HFF-Myc (cell line): ENCODE measurements around the gene CRISP2.

ENCODE experiments used
- DNase-seq: peaks from one replicate; pipeline ENCODE4 v3.0.0-alpha.2; 2011; ENCODE audit warnings: low read depth; ENCODE audit errors: extremely low read depth
- H3K4me3 ChIP-seq: replicated peaks from 2 replicates; pipeline ENCODE4 v1.5.1; 2011; ENCODE audit warnings: low read depth, mild to moderate bottlenecking, control low read depth, low read length
- TF ChIP-seq, protein P1 (sequence below): IDR thresholded peaks from 2 replicates; pipeline ENCODE4 v1.5.1; 2012; ENCODE audit warnings: mild to moderate bottlenecking, low read depth, low read length, control low read depth; ENCODE audit errors: missing control alignments

The CRISP2 gene, protein sequence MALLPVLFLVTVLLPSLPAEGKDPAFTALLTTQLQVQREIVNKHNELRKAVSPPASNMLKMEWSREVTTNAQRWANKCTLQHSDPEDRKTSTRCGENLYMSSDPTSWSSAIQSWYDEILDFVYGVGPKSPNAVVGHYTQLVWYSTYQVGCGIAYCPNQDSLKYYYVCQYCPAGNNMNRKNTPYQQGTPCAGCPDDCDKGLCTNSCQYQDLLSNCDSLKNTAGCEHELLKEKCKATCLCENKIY

DNA sequence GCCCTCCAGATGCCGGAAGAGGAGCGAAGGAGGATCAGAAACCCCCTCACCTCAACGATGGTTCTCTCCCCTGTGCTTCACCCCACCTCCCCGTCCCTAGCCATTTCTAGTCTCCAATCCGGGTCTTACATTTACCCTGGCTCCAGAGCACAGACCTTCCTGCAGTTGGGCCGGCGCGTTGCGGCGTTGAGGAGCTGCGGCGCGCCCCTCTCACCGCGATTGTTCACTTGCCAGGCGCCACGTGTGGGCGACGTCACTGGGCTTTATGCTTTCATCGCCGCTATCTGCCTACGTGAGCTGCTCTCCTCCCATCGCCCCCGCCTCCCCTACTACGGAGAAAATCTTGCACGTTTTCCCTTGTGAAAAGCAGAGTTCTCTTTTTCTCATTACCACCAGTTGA lies at the start of gene CRISP2:
CRISP2 (minus strand) TSS at position 198 of the 400 bp plus-strand sequence. CDS start 4,347 bp downstream, outside the sequence.
- no peak for DNase-seq
- no peak within 1 kb of the TSS for H3K4me3 ChIP-seq
- TF ChIP-seq, protein P1, sequence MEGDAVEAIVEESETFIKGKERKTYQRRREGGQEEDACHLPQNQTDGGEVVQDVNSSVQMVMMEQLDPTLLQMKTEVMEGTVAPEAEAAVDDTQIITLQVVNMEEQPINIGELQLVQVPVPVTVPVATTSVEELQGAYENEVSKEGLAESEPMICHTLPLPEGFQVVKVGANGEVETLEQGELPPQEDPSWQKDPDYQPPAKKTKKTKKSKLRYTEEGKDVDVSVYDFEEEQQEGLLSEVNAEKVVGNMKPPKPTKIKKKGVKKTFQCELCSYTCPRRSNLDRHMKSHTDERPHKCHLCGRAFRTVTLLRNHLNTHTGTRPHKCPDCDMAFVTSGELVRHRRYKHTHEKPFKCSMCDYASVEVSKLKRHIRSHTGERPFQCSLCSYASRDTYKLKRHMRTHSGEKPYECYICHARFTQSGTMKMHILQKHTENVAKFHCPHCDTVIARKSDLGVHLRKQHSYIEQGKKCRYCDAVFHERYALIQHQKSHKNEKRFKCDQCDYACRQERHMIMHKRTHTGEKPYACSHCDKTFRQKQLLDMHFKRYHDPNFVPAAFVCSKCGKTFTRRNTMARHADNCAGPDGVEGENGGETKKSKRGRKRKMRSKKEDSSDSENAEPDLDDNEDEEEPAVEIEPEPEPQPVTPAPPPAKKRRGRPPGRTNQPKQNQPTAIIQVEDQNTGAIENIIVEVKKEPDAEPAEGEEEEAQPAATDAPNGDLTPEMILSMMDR, result no peak

DNA sequence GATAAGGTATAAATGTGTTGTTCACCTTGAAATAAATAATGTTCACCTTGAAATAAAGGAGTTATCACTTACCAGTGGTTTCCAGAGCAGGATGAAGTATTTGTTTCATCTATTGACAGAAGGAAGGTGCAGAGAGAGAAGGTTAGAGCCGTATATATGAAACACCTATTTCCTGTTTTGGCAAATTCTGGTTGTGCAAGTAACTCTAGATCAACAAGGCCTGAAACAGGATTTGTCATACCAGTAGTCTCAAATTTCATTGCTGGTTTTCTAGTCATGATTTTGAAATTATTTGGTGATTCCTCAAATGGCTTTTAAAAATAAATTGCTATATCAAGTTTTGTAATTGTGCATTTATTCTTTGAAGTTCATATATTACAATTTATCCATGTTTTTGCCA lies 30.9 kb upstream of the CRISP2 start, which contains the start of gene CRISP3:
CRISP3 (minus strand) TSS at position 130 of the 400 bp plus-strand sequence; CDS start at position 109, 21 bp downstream.
- no peak for DNase-seq
- no peak within 1 kb of the TSS for H3K4me3 ChIP-seq
- TF ChIP-seq, protein P1, result no peak

DNA sequence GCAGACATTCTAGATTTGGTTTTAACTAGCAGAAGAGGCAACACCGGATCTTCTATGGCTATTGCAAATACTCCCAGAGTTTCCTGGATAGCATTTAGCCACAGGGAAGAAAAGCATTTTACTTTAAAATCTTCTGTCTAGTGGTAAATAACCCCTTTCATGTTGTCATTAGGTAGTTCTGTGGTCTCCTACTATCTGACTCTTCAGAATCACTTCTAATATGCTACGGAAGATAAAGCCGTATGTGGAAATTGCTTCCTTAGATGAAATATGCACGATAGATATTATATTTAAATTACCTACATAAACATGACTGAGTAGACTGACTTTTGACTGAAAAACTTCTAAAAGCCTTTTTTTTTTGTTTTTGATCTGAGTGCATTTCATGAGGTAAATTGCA lies 30.1 kb upstream of the CRISP2 start:
- H3K4me3 ChIP-seq, result no peak overlapping the region
- no peak for DNase-seq
- TF ChIP-seq, protein P1, result no peak

DNA sequence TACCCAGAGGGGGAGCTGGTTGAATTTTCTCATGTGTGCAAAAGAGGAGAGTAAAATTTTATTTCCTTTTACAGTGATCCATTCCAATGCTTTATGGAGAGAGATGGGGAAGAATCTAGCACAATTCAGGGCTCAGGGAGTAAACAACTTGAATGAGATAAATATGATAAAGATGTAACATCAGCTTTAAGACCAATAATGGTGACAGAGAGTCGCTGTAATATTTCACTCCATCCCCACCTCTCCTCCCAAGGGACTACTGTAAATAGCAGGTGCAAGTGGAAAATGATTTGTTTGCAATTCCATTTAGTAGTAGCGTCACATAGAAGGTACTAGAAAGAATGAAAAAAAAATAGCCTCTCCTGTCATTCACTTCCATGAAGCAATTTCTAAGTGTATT lies 26.1 kb upstream of the CRISP2 start:
- no peak for DNase-seq
- TF ChIP-seq, protein P1, result no peak
- H3K4me3 ChIP-seq, result no peak overlapping the region

DNA sequence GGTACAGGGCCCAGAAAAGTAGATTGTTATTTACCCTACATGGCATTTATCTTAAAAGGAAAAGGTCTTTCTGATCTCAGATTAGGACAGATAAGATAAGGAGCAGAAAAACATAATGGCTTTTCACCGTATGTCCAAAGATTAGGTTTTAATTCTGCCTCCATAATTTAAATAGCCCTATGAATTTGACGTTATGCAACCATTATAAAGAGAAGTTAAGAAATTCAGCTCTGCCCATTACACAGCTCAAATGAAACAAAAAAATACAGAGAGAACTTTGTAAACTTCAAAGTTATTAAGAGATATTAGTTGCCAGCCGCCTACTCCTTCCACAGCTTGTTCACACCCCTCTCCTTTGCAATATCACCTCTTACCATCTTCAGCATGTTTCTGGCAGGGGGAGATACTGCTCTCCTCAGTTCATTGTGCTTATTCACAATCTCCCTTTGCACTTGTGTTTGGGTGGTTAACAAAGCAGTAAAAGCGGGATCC lies 22.7 kb upstream of the CRISP2 start:
- no peak for DNase-seq
- no peak overlapping the region for H3K4me3 ChIP-seq
- TF ChIP-seq, protein P1, result no peak

DNA sequence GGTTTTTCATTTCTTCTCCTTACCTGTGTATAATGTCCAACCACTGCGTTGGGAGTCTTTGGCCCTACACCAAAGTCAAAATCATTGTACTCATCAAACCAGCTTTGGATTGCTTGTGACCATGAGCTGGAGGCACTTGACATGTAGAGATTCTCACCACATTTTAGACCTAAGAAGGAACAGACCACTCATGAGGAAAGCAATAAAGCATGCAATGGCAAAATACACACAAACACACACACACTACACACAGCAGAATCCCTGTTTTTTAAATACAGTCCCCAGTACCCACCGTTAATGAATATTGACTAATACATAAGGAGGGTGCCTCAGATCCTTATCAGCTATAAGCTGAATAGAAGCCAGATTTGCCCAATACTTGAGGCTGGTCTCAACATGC lies 20.3 kb upstream of the CRISP2 start:
- no peak for DNase-seq
- TF ChIP-seq, protein P1, result no peak

More for the DNA sequence above, 20.3 kb upstream of the CRISP2 start:
- no peak overlapping the region for H3K4me3 ChIP-seq
